Skin epidermis (tissue), 12 donors: ENCODE measurements around the gene YWHAQ.

ENCODE experiments used
- H3K27ac ChIP-seq, 21 experiments: fragments of 200-600 bp; sonication (generic) in 11 of 21; one replicate each; pipeline ENCODE4 v1.5.0; 2020; ENCODE audit warnings: mild to moderate bottlenecking in 3 of 21, inconsistent platforms in 2 of 21, moderate library complexity in 2 of 21
- H3K4me3 ChIP-seq, 7 experiments: fragments of 200-600 bp; sonication (generic) in 2 of 7; one replicate each; pipeline ENCODE4 v1.5.0; 2020; ENCODE audit warnings: inconsistent platforms in 2 of 7, mild to moderate bottlenecking in 2 of 7, moderate library complexity in 1 of 7

Gene YWHAQ

DNA sequence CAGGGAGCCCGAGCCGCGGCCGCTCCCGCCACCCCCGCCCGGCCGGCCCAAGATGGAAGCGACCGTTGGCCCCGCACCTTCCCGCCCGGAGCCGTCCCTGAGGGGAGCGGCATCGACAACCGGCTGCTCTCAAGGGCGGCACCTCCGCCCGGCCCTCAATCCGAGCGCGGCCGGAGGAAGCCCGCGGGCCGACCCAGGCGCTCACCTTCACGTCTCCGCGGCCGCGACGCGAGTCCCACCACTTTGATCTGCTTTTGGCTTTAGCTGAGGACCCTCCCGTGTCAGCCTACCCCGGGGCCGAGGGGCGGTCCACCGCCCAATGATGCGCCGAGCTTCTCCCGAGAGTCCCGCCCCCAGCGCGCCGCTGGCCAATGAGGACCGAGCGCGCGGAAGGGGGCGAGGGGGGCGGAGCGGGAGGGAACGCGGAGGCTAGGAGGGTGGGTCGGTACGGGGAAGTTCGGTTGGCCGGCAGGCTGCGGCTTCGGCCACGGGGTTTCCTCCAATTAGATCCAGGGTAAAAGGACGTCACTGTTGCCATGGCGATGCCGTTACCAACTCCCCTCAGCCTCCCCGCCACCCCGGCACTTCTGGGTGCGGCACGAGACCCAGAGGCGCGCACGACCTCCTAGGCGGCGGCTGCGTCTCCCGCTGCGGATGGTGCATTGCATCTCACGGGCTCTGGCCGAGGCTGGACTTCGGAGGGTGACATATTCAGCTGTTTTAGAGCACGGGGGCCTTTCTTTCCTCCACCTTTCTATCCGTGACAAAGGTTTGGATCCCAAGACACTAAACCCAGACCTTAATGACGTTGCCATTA is at the start of gene YWHAQ:
TSS of gene YWHAQ (minus strand) at position 262 of the 817 bp plus-strand sequence. CDS start 545 bp downstream, outside the sequence.
- H3K27ac ChIP-seq: peak within 1 kb of the TSS; percentile 48 to 97 (median 94)
- H3K4me3 ChIP-seq: peak within 1 kb of the TSS; percentile 54 to 87 (median 68)

DNA sequence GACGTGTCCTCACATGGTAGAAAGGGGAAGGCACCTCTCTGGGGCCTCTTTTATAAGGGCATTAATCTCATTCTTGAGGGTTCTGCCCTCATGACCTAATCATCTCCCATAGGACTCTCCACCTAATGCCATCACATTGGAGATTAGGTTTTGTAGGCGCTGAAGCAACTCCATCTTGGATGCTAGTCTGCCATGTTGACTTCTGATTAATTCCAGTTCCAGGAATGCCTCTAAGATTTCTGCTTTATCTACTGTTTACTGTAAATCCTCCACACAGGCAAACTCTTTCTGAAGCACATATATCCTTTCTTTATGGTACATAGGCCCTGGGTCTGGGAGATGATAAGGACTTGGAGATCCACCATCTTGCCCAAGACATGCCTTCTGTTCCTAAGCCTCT is 49.3 kb upstream of the YWHAQ start:
- H3K4me3 ChIP-seq: no peak overlapping the region
- no peak overlapping the region for H3K27ac ChIP-seq

DNA sequence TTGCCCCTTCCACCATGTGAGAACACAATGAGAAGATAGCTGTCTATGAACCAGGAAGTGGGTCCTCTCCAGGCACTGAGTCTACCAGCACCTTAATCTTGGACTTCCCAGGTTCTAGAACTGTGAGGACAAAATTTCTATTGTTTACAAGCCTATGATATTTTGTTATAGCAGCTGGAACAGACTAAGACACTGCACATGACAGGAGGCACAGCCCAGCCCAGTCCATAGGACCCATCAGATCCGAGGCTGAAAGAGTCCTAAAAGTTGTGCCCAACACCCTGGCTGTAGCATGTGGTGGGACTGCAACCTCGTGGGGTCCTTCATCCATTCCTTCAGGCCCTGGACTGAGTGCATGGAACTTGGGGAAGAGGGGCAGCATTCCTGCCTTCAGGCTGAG is 48.4 kb upstream of the YWHAQ start:
- H3K27ac ChIP-seq: no peak overlapping the region
- no peak overlapping the region for H3K4me3 ChIP-seq

DNA sequence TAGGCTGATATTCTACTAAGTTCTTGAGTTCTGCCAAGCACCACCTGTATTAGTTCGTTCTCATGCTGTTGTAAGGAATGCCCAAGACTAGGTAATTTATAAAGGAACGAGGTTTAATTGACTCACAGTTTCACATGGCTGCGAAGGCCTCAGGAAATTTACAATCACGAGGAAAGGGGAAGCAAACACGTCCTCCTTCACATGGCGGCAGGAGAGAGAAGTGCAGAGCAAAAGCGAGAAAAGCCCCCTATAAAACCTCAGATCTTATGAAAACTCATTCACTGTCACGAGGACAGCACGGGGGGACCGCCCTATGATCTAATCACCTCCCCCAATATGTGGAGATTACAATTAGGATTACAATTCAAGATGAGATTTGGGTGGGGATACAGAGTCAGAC is 47.7 kb upstream of the YWHAQ start:
- Histone ChIP-seq H3K27ac (no peak overlapping the region), H3K4me3 (no peak overlapping the region)

DNA sequence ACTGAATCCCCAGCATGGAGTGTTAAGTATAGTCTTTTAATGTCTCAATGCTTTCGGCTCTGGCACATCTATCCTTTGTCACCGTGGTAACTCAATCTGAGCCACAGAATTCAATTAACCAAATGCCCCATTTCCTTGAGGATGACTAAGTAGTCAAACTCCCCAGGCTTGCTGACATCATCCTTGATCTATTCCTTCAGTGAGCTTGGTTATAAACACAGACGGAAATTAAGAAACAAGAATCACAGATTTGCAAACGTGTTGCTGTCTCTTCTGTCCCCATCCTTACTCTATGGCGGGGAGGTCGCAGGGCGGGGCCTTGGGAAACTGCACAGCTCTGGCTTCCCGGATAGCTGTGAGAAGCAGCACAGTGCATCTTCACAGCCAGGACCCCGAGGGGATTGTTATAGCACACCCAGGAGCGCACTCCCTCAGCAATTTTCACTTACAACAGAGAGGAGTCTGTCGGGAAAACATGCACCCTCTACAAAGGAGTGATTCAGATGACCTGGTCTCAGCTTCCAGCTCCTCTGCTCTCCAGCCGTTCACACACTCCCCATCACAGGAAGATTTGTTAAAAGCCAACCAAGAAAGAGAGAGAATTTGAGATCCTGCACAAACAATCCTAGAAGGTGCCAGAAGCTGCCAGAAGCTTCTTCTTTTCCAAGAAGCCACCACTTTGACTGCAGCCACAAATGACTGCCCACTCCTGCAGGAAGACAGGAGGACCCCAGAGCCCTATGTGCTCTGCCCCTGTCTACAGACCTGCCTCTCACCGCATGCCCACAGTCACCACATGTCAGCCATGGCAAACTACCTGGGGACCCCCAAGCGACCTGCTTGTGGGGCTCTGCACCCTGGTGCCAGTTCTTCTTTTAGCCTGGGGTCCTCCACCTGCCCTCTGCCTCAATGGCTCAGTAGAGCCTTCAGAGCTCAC is 44.9 kb upstream of the YWHAQ start:
- Histone ChIP-seq H3K27ac (peak overlapping the region in 7 of 21 experiments; percentile 1 to 73 (median 26)), H3K4me3 (no peak overlapping the region)

DNA sequence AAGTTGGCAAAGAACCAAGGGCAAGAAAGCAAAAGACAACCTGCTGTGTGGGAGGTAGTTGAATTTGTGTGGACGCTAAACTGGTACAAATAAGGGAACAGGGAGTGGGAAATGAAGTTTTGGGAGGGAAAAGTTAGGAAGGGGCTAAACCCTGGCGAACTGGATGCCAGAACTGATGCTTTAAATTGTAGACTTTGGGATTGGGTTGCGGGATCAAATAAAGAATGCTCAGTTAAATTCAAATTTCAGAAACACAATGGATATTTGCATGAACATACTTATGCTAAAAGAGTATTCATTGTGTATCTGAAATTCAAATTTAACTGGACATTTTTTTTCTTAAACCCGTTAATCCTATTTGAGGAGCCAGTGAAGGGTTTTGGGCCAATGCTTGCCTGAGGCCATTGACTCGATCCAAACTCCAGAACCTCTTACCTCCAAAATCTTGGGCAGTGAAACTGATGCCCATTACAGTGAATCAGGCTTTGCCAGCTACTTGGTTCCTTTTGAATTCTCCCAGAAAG is 44.2 kb upstream of the YWHAQ start:
- H3K4me3 ChIP-seq: no peak overlapping the region
- peak overlapping the region in 1 of 21 experiments; percentile 26 for H3K27ac ChIP-seq

DNA sequence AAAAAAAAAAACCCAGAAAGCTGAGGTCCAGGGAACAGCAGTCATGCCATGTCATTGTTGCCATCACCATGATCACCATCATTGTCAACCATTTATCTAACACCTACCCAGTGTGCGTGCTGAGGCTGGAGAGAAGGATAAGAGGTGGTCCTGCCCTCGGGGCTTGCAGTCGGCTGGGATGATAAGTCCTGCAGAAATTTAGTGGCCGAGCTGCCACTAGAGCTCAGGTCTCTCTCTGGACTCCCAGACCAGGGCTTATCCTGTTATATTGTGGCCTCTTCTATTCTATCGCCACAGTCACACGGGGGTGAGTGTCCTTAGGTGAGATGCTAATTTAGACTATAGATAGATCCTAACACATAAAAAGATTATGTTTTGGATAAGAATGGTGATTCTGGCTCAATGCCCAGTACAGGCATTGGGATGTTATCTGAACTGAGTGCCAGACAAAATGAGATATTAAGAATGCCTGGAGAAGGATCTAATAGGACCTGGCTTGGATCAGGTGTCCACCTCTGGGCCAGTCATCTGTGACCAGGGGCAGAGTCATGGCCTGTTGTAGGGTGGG is 43.2 kb upstream of the YWHAQ start:
- Histone ChIP-seq H3K27ac (no peak overlapping the region), H3K4me3 (no peak overlapping the region)

DNA sequence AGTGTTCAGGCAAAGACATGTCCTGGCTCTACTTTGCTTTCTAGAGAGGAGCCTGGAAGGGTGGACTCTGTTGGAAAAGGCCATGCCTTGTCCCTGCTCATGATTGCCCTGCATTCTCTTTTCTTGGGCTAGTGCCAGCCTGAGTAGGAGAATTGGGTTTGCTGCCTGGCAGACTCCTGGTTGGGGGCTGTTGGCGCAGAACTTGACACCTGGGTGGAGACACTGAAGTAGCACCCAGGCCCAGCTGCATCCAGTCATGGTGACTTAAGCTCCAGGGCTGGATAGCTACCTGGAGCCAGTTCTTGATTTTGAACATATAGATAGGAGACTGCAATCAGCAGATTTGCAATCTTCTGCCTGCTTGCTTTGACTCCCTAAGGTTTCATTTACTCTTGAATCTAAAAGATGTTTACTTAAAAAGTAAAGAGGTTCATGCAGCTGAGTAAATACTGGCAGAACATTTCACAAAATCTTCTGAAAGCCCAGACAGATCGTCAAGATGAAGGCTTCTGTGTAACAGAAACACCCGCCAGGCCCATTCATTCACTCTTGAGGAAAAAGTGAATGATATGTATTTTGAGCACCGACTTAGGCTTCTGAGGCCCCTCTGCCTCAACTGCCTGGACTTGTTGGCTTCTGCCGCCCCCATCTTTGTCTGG is 38.0 kb upstream of the YWHAQ start:
- Histone ChIP-seq H3K4me3 (no peak overlapping the region), H3K27ac (no peak overlapping the region)

DNA sequence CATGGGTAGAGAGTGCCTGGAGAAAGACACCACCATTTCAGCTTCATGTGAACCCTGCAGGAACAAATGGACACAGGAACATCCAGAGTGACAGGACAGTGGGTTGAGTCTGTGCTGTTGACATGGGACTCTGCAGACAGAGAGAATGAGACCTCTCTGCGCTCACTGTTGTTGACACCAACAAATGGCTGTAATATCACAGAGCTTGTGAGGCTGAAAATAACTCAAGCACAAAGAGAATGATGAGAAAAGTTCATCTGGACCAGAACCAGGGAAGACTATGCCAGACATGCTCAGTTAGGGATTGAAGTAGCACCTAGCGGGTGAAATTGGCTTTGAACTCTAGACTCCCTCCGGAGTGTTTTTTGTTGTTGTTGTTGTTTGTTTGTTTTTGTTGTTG is 37.0 kb upstream of the YWHAQ start:
- Histone ChIP-seq H3K27ac (no peak overlapping the region), H3K4me3 (no peak overlapping the region)

DNA sequence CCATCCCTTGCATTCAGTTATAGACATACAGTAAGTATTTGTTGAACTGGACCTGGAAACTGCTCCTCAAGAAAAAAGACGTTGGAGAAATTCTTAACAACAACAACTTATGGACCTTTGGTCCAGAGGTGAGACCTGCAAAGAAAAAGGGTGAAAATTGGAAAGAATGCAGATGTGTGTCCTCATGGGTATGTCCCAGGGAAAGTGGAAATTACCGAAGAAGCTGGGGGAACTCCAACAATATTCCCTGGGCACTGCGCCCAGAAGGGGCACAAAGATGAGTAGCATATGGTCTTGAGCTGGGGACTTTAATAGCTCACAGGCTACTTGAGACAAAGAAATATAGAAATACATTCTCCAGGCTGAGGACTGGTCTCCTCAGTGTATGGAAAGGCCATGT is 35.5 kb upstream of the YWHAQ start:
- Histone ChIP-seq H3K27ac (no peak overlapping the region), H3K4me3 (no peak overlapping the region)

DNA sequence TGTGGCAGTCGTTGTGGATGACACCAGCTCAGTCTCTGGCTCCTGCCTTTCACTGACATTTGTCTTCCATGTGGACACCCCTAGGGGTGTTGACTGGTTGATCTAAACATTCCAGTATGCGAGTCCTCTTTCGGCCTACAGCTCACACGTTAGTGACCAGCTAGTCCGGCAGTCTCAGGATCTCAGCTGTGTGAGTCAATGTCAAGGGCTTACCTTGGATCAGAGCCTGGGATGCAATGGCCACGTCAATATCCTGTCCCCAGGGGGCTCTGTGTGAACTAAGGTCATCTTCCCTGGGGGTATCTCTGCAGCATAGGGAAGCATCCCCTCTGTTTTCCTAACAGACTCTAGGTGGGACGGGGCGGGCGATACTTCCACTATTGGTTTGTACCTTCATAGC is 35.1 kb upstream of the YWHAQ start:
- Histone ChIP-seq H3K4me3 (no peak overlapping the region), H3K27ac (no peak overlapping the region)

DNA sequence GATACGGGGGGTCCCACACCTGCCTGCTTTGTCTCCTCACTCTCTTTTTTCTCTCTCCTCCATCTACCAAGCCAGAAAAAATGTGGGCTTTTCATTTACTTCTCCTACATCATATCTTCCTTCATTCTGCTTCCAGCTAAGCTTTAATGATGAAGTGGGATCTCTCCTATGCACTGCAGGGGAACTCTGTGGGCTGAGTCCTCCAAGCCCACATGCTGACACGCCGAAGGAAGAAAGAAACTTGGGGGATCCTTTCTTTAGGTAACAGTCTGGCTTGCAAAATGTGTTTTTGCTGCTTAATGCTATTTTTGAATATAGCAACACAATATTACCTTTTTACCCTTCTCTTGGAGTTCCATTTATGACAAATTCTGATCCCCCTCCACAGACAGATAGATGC is 33.6 kb upstream of the YWHAQ start:
- H3K4me3 ChIP-seq: no peak overlapping the region
- H3K27ac ChIP-seq: no peak overlapping the region

DNA sequence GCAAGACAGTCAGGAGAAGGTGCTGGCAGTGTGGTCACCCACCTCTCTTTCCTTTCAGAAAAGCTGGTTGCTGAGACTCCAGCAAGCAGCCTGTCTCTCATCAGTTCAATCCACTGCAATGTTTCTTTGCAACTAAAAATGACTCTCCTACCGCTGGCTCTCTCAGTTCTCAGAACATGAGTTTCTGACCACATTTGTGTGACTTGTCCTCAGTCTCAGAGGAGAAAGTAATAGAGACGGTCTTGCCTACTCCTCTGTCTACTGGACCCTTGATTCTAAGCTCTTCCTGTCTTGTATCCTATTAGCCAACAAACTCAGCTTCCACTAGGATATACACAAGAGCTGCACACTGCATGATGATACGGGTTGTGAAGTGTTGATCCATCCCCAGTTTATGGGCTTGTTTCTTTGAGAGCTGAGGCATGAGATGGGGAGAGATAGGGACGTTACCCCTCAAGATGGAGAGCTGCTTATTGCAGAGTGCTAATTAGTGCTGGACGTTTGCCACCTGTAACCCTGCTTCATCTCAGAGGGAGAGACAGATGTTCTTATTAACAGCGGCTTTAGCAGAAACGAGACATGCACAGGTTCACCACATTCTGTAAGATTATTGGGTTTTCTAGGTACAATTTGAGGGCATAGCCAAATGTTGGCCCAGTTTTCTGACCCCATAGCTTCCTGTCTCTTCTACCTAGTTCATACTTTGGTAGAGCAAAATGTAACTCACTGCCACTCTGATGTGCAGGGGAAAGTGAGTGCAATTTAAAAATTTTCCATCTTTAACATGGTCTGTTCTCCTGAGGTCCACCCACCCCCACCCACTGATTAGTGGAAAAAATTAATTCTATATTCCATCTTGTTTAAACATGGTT is 32.4 kb upstream of the YWHAQ start:
- Histone ChIP-seq H3K4me3 (no peak overlapping the region), H3K27ac (no peak overlapping the region)

DNA sequence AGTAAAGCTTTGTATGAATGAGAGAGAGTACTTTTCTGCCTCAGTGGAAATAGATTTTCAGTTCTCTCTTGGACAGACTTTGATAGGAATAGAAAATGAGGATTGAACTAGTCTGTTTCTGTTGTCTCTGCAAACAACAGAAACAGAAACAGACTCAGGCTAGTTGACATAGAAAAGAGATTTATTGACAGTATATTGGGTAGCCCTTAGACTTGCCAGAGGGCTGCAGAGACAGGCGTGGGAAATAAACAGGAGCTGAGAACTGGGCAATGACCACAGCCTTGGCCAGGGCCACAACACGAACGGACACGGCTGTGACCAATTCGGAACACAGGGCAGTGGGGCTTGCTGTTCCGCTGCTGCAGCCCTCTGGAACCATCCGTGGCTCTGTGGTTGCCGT is 30.5 kb upstream of the YWHAQ start:
- Histone ChIP-seq H3K27ac (no peak overlapping the region), H3K4me3 (no peak overlapping the region)

DNA sequence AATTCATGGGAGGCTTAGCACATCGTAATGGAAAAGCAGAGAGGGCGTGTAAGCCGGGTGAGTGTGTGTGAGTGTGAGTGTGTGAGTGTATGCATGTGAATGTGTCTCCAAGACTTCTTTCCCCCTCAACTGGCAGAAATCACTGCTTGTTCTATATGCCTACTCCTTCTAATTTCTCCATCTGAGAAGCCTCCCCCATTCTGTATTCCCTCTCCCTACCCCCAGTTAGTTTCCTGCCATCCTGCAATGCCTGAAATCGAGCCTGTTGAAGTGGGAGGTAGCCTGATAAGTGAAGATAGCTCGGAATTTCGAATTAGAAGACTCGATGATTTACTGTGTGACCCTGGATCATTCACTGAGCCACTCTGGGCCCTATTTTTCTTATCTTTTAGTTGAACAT is 30.0 kb upstream of the YWHAQ start:
- Histone ChIP-seq H3K27ac (no peak overlapping the region), H3K4me3 (no peak overlapping the region)

DNA sequence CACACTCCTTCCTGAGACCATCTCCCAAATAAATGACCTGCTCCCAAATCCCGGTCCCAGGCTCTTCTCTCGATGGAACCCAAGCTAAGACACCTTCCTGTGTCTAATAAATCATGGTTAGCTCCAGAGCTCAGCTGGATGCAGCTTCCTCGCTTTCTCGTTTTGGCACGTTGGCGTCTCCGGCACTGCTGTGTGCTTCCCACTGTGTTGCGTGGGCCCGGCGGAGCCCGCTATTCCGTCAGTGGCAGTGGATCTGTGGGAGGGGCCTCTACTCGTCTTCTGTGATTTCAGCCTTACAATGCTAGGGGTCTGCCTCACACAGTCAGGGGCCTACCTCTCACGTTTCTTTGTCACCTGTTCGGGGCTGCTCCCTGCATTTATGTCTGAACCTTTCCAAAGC is 29.4 kb upstream of the YWHAQ start:
- Histone ChIP-seq H3K4me3 (no peak overlapping the region), H3K27ac (no peak overlapping the region)

DNA sequence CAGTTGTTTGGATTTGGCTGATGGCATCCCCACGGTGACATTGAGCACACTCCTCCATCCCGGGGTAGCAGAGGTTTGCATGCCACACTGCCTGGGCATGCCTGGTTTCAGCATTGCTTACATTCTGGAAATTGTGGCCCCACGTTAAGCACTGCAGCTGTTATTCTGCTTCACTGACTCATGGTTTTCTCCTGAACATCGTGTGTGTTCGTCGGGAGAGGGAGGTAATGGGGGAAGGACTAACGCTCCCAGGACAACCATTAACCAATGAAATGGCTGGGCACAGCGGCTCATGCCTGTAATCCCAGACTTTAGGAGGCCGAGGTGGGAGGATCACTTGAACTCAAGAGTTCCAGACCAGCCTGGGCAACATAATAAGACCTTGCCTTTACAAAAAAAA is 28.2 kb upstream of the YWHAQ start:
- Histone ChIP-seq H3K4me3 (no peak overlapping the region), H3K27ac (no peak overlapping the region)

DNA sequence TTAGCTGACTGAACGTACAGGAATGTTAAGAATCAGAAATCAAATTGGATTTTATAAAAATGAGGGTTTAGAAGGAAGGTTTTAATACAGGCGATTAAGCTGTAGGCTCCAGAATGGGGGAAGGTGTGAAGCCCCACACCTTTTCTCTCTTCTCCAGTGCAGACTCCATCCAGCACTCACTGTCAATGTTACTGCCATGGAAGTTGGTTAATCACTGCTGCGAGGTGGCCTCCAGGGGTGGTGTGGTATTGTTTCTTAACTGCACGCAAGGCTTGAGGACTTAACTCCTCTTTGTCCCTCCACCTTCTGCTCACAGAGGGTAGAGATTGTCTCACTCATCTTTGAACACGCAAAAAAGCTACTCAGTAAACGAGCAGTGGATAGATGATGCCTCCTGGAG is 26.9 kb upstream of the YWHAQ start:
- H3K4me3 ChIP-seq: no peak overlapping the region
- H3K27ac ChIP-seq: no peak overlapping the region

DNA sequence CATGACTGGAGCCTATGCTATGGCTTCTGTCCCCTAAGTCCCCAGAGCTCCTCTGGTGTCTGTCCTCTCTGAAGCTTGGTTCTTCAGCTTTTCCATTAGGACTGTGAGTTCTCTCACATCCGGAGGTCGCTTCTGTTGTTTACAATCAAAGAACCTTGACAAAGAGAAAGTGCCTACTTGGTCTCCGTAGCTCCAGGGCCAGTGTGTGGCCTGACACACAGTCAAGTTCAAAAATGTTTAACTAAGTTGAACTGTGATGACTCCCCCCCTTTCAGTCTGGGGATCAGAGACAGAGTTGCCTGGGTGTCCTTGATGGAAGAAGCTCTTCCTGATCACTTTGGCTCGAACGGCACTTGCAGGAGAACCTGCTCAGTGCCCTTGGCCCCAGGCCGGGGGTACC is 26.3 kb upstream of the YWHAQ start:
- peak overlapping the region in 3 of 21 experiments; percentile 5 to 39 (median 21) for H3K27ac ChIP-seq
- H3K4me3 ChIP-seq: no peak overlapping the region
